Thoracic aorta (tissue), 2 donors: Measurements from ENCODE around the gene VWA1. TPM values are rescaled to one million over a fixed set of nuclear protein-coding genes. Genes with fewer than 3 reads are reported as not detected.
A peak's percentile ranks its signal among the peaks of the same experiment; 100 is the strongest.

ENCODE experiments used
- ATAC-seq: fragments of 150-250 bp; one replicate; pipeline ENCODE4 v1.8.0; 2017; ENCODE audit warnings: low read depth; ENCODE audit not compliant: insufficient number of reproducible peaks, low FRiP score
- DNase-seq: peaks from one replicate; pipeline ENCODE4 v3.0.0-alpha.2; 2020; ENCODE audit warnings: low spot score
- H3K27ac ChIP-seq, 2 donors: fragments of 200-600 bp; sonication (generic); 1 replicate in 1 of 2; 2 replicates in 1 of 2; pipeline ENCODE4 v1.5.1; 2016; ENCODE audit warnings: mild to moderate bottlenecking in 2 of 2, moderate library complexity in 2 of 2
- H3K27me3 ChIP-seq: fragments of 200-600 bp; sonication (generic); replicated peaks from 2 replicates; pipeline ENCODE4 v1.6.0; 2016; ENCODE audit warnings: mild to moderate bottlenecking; ENCODE audit not compliant: insufficient read depth
- H3K36me3 ChIP-seq: fragments of 200-600 bp; sonication (generic); one replicate; pipeline ENCODE4 v1.5.1; 2016
- H3K4me1 ChIP-seq, 2 donors: fragments of 200-600 bp; sonication (generic); 1 replicate in 1 of 2; 2 replicates in 1 of 2; pipeline versions ENCODE4 v1.5.1 to v1.6.0; 2016; ENCODE audit warnings: low read depth in 2 of 2, mild to moderate bottlenecking in 1 of 2; ENCODE audit not compliant: control insufficient read depth in 1 of 2
- H3K4me3 ChIP-seq: fragments of 200-600 bp; sonication (generic); 2 replicates; pipeline ENCODE4 v1.5.1; 2016; ENCODE audit warnings: mild to moderate bottlenecking
- H3K9me3 ChIP-seq: fragments of 200-600 bp; sonication (generic); 2 replicates; pipeline ENCODE4 v1.5.1; 2016
- total RNA-seq, 2 donors: library from RNA; depleted of rRNA; stranded (reverse); fragments of >200 nt; gene quantifications; one replicate each; pipeline versions ENCODE4 v1.1.0 to v1.2.3, GENCODE V29; 2016
- TF ChIP-seq, protein P1 (sequence below): fragments of 200-600 bp; sonication (generic); IDR thresholded peaks from one replicate; pipeline ENCODE4 v1.5.1; 2019; ENCODE audit warnings: antibody characterized with exemption

The VWA1 gene
- total RNA-seq, 2 donors from 2014 or later = 21.7 to 23.6 TPM

DNA sequence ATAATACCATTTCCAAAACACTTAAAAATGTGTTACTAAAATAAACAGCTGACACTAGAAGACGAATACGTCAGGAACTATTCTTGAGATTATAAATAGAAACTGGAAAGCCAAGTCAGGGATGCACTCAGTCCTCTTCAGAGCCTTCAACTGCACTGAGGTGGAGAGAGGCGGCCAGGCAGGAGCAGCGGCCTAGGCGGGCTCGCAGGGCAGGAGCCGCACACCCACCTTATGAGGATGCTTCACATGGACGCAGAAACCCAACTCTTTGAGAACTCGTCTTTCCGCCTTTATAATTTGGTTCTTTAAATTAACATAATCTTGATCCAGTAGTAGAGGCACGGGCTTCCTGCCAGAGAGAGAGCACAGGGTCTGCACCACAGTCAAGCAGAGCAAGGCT is 40.3 kb upstream of the VWA1 start:
- no peak for DNase-seq
- no peaks in the 10 kb centered on the region for H3K27me3 ChIP-seq
- peaks cover 12 to 22% of the 10 kb centered on the region in 2 donors for H3K4me1 ChIP-seq
- no peaks in the 10 kb centered on the region for H3K9me3 ChIP-seq
- TF ChIP-seq, protein P1, sequence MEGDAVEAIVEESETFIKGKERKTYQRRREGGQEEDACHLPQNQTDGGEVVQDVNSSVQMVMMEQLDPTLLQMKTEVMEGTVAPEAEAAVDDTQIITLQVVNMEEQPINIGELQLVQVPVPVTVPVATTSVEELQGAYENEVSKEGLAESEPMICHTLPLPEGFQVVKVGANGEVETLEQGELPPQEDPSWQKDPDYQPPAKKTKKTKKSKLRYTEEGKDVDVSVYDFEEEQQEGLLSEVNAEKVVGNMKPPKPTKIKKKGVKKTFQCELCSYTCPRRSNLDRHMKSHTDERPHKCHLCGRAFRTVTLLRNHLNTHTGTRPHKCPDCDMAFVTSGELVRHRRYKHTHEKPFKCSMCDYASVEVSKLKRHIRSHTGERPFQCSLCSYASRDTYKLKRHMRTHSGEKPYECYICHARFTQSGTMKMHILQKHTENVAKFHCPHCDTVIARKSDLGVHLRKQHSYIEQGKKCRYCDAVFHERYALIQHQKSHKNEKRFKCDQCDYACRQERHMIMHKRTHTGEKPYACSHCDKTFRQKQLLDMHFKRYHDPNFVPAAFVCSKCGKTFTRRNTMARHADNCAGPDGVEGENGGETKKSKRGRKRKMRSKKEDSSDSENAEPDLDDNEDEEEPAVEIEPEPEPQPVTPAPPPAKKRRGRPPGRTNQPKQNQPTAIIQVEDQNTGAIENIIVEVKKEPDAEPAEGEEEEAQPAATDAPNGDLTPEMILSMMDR = no peak
- no peak for ATAC-seq
- no peak overlapping the region for H3K27ac ChIP-seq
- no peak overlapping the region for H3K4me3 ChIP-seq
- H3K36me3 ChIP-seq = peaks cover 66% of the 10 kb centered on the region

DNA sequence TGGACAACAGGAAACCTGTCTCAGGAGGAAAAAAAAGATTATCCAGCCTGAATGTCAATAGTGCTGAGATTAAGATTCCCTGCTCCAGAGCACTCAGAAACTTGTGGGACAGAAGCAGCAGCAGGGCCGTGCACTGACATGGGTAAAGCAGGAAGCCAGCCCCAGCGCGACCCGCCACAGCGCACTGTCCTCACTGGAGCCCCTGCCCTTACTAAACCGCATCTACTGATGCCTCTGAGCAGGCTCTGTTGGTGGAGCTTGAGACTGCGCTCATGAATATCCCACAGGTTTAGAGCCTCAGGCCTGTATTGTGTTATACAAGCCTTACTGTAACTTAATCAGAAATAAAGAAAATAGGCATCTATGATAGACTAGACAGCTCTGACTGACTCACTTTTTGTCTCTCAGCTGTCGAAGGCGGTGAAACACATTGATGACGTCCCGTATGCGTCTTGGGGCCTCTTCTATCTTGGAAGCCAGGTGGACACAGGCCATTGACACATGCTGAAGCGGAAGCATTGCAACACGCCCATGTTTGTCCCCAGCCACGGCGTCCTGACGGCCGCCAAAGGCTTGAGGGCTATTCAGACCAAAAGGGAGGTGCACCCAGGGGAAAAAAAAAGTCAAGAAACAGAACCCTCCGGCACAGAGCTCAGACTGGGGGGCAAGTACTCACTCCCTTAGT is 37.5 kb upstream of the VWA1 start:
- H3K36me3 ChIP-seq = peaks cover 58% of the 10 kb centered on the region
- DNase-seq = no peak
- TF ChIP-seq, protein P1 = no peak
- H3K27me3 ChIP-seq = no peaks in the 10 kb centered on the region
- no peaks in the 10 kb centered on the region for H3K9me3 ChIP-seq
- H3K4me3 ChIP-seq = peak overlapping the region; percentile 94
- peaks cover 20 to 35% of the 10 kb centered on the region in 2 donors for H3K4me1 ChIP-seq
- no peak overlapping the region for H3K27ac ChIP-seq
- ATAC-seq = no peak

DNA sequence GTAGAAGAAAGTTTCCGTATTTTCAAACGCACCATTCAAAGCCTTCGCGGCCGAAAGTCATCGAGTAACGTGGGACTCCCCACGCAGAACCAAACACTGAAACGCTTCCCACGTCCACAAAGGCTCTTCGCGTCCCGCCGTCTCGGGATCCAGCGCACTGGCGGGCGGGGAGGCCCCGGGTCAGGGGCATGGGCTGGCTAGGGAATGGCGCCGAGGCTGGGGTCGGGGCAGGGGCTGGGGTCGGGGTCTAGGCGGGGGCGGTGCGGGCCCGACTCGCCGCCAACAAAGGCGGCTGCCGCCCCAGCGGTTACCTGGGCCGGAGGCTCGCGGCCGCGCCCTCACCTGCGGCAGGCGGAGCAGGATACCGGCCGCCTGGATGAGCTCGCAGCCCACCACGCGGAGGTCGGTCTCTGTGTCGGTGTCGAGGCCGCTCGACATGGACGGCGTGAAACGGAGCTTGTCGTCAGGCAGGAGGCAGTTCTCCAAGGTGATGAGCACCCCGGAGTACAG is 36.8 kb upstream of the VWA1 start:
- Histone ChIP-seq H3K4me3 (peak overlapping the region; percentile 94), H3K27ac (peak overlapping the region; percentile 83 to 86), H3K27me3 (no peaks in the 10 kb centered on the region), H3K9me3 (no peaks in the 10 kb centered on the region), H3K36me3 (peaks cover 55% of the 10 kb centered on the region), H3K4me1 (peaks cover 20 to 35% of the 10 kb centered on the region in 2 donors)
- no peak for DNase-seq
- TF ChIP-seq, protein P1 = no peak
- ATAC-seq = no peak

DNA sequence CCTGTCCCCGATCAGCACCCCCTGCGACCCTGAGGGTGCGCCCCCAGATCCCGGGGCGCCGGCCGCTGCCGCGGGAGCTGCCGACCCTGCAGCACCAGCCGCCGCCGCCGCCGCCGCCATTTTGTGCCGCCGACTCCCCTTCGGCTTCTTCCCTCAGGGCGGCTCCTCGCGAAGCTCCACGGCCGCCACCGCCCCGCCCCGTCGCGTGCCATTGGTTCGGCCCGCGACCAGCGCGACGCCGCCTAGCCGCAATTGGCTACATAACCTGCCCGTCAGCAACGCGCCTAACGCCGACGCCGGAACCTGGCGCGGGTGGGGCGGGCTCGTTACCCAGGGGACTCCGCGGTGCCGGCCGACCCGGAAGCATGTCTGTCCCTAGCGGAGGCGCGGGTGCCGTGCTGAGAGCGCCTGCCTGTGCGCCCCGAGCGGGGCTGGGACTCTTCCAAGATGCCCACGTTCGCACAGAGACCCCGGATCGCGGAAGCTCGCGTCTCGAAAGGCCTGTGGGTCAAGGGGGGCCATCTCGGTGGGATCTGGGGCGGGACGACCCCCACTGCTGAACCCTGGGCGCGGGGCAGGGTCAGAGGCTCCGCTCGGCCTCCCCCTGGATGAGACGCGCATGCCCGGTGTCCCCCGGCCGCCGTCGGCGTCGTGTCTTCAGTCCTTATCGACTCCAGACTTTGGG is 36.2 kb upstream of the VWA1 start, which contains the start of gene CCNL2:
TSS of gene CCNL2 (minus strand) at position 149 of the 685 bp plus-strand sequence. CDS start at position 120, 29 bp downstream.
- Histone ChIP-seq H3K27me3 (no peaks in the 10 kb centered on the region), H3K36me3 (peaks cover 55% of the 10 kb centered on the region), H3K4me1 (peaks cover 20 to 35% of the 10 kb centered on the region in 2 donors), H3K27ac (peak within 1 kb of the TSS; percentile 86 to 87), H3K9me3 (no peaks in the 10 kb centered on the region), H3K4me3 (peak within 1 kb of the TSS; percentile 94)
- peak; percentile 95 for ATAC-seq
- DNase-seq = peak; percentile 87
- TF ChIP-seq, protein P1 = peak; percentile 77

DNA sequence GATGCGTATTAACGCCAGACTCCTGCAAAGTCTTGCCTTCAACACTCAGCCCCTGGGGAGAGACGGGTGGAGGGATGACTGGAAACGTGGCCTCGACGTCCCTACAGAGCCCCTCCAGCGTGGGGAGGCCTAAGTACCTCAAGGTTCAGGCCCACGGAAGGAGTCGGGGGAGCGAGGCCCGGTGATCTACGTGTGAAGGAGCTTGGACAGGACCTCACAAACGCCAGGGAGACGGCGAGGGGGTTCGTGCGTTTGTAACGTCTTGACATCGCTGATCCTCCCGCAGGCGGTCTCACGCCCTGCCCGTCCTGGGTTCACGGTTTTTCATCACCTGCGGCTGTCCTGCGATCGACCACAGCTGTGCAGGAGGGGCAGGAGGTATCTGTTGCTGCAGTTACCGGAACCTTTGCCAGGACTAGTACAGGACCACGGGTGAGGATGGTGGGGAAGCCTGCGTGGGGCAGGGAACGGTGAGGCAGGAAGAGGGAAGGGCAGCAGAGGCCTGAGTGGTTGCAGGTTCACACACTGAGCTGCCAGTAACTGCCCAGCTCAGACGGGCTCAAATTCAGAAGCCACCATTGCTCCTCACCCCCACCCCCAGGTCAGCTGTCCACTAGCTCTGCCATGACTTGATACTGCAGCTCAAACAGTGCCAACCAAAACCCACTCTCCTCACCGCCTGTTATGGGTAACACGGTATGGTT is 35.5 kb upstream of the VWA1 start:
- Histone ChIP-seq H3K36me3 (peaks cover 55% of the 10 kb centered on the region), H3K9me3 (no peaks in the 10 kb centered on the region), H3K27me3 (no peaks in the 10 kb centered on the region), H3K4me3 (peak overlapping the region; percentile 94), H3K4me1 (peaks cover 20 to 36% of the 10 kb centered on the region in 2 donors), H3K27ac (peak overlapping the region; percentile 86 to 87)
- no peak for ATAC-seq
- DNase-seq = no peak
- TF ChIP-seq, protein P1 = no peak
